ENCODE data around the gene TMEM33. TPM values are rescaled to one million over a fixed set of nuclear protein-coding genes. Genes with fewer than 3 reads are reported as not detected.

TMEM33 gene
- total and polyA plus RNA-seq, 4 donors, result 20.8 to 49.0 (median 31.7) TPM

DNA sequence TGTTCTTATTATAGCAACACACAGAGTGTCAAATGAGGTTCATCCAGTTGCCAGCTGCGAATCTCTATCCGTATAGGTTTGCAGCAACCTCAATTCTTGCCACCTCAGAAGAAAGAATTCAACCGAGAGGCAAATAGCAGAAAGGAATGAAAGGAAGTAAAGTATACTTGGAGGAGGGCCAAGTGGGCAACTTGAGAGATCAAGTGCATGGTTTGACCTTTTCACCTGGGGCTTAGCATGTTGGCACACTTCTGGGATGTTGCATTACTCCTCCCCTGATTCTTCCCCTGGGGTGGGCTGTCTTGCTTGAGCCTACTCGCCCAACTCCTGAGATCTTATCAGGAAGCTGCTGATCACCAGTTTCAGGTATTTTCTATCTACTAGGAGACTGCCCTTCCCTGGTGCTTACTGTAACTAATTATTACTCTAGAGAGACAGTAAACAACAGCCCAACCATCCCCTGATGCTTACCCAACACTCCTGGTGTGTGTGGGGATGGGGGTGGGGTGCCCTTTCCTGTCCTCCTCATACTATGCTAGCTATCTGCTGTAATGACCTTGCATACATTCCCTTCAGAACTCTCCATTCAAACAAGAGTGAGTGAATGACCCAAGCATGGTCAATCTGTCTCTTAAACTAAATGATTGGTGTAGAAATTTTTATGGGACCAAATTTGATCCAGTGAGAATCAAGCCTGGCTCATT, 7.3 kb upstream of the TMEM33 start (continued):
- TF ChIP-seq, protein P1, sequence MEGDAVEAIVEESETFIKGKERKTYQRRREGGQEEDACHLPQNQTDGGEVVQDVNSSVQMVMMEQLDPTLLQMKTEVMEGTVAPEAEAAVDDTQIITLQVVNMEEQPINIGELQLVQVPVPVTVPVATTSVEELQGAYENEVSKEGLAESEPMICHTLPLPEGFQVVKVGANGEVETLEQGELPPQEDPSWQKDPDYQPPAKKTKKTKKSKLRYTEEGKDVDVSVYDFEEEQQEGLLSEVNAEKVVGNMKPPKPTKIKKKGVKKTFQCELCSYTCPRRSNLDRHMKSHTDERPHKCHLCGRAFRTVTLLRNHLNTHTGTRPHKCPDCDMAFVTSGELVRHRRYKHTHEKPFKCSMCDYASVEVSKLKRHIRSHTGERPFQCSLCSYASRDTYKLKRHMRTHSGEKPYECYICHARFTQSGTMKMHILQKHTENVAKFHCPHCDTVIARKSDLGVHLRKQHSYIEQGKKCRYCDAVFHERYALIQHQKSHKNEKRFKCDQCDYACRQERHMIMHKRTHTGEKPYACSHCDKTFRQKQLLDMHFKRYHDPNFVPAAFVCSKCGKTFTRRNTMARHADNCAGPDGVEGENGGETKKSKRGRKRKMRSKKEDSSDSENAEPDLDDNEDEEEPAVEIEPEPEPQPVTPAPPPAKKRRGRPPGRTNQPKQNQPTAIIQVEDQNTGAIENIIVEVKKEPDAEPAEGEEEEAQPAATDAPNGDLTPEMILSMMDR (IDR thresholded peaks at IDR 0.05; ENCODE audit: low read depth, low read length, missing input control), result no peak
- TF ChIP-seq HNF4G (IDR thresholded peaks at IDR 0.05), result no peak

GRCh38 chr4:41930139-41930831, 4.9 kb upstream of the TMEM33 start:
- 81% methylated on average over 7 of the region's 7 CpGs for WGBS
- no peak overlapping the region for H3K4me3 ChIP-seq (ENCODE audit: low read depth in 1 of 3, low read length in 3 of 3)
- H3K36me3 ChIP-seq (ENCODE audit: control insufficient read depth in 4 of 4, insufficient read depth in 3 of 4, low read depth in 1 of 4, low read length in 3 of 4), result peaks cover 0 to 6% (median under 1%) of the 10 kb centered on the region in 4 donors

GRCh38 chr4:41932988-41933387, 2.2 kb upstream of the TMEM33 start:
- 74% methylated on average over 3 of the region's 3 CpGs for WGBS
- Histone ChIP-seq H3K4me3 (ENCODE audit: low read depth in 1 of 3, low read length in 3 of 3) (no peak overlapping the region), H3K27me3 (ENCODE audit: control insufficient read depth in 4 of 4, insufficient read depth in 4 of 4, low read length in 3 of 4) (no peaks in the 10 kb centered on the region), H3K36me3 (ENCODE audit: control insufficient read depth in 4 of 4, insufficient read depth in 3 of 4, low read depth in 1 of 4, low read length in 3 of 4) (peaks cover 0 to 2% (median 0%) of the 10 kb centered on the region in 4 donors), H3K4me1 (ENCODE audit: control insufficient read depth in 4 of 4, insufficient read depth in 4 of 4, low read length in 3 of 4) (peaks cover 6 to 19% (median 14%) of the 10 kb centered on the region in 4 donors), H3K9ac (ENCODE audit: low read depth in 1 of 2, low read length in 2 of 2) (no peak overlapping the region), H3K27ac (ENCODE audit: low read depth in 1 of 2, low read length in 2 of 2) (no peak overlapping the region), H3K9me3 (ENCODE audit: control insufficient read depth in 4 of 4, low read length in 3 of 4) (no peaks in the 10 kb centered on the region)
- no peak for DNase-seq (ENCODE audit: low spot score)
- TF ChIP-seq SP1 (IDR thresholded peaks at IDR 0.05) (no peak), RAD21 (IDR thresholded peaks at IDR 0.05) (no peak), HNF4G (IDR thresholded peaks at IDR 0.05) (no peak), REST (IDR thresholded peaks at IDR 0.05) (no peak), JUND (IDR thresholded peaks at IDR 0.05) (no peak), FOXA2 (IDR thresholded peaks at IDR 0.05) (no peak), HNF4A (conservative IDR thresholded peaks at IDR 0.05) (no peak), TAF1 (conservative IDR thresholded peaks at IDR 0.05) (no peak), ZBTB33 (IDR thresholded peaks at IDR 0.05) (no peak), RXRA (IDR thresholded peaks at IDR 0.05) (no peak), EGR1 (IDR thresholded peaks at IDR 0.05; ENCODE audit: low read depth in 2 of 2) (no peak), YY1 (IDR thresholded peaks at IDR 0.05) (no peak), FOXA1 (IDR thresholded peaks at IDR 0.05) (no peak), GABPA (IDR thresholded peaks at IDR 0.05 in 1 of 2, conservative IDR thresholded peaks at IDR 0.05 in 1 of 2) (no peak), NR2F2 (IDR thresholded peaks at IDR 0.05) (no peak)
- TF ChIP-seq, protein P2, sequence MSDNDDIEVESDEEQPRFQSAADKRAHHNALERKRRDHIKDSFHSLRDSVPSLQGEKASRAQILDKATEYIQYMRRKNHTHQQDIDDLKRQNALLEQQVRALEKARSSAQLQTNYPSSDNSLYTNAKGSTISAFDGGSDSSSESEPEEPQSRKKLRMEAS (IDR thresholded peaks at IDR 0.05), result no peak
- TF ChIP-seq, protein P3, sequence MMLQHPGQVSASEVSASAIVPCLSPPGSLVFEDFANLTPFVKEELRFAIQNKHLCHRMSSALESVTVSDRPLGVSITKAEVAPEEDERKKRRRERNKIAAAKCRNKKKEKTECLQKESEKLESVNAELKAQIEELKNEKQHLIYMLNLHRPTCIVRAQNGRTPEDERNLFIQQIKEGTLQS (IDR thresholded peaks at IDR 0.05), result no peak
- TF ChIP-seq, protein P1 (IDR thresholded peaks at IDR 0.05; ENCODE audit: low read depth, low read length, missing input control), result no peak

More at GRCh38 chr4:41930139-41930831, 4.9 kb upstream of the TMEM33 start:
- no peak for DNase-seq (ENCODE audit: low spot score)
- Histone ChIP-seq H3K9ac (ENCODE audit: low read depth in 1 of 2, low read length in 2 of 2) (no peak overlapping the region), H3K27me3 (ENCODE audit: control insufficient read depth in 4 of 4, insufficient read depth in 4 of 4, low read length in 3 of 4) (no peaks in the 10 kb centered on the region), H3K4me1 (ENCODE audit: control insufficient read depth in 4 of 4, insufficient read depth in 4 of 4, low read length in 3 of 4) (peaks cover 0 to 9% (median 0%) of the 10 kb centered on the region in 4 donors), H3K27ac (ENCODE audit: low read depth in 1 of 2, low read length in 2 of 2) (no peak overlapping the region), H3K9me3 (ENCODE audit: control insufficient read depth in 4 of 4, low read length in 3 of 4) (no peaks in the 10 kb centered on the region)
- TF ChIP-seq SP1 (IDR thresholded peaks at IDR 0.05), result no peak
- TF ChIP-seq JUND (IDR thresholded peaks at IDR 0.05), result no peak
